Stimulated activated CD4-positive, alpha-beta T cell treated with anti-CD3 and anti-CD28 coated beads, TNF-alpha, amount 100 ng/mL, for 24 hours (primary cell): ENCODE measurements around the gene GRID1.

ENCODE experiments used
- DNase-seq, 3 experiments: peaks; one replicate each; pipeline ENCODE4 v3.0.0-alpha.2; 2020; ENCODE audit warnings: low read depth in 3 of 3

GRID1 gene

DNA sequence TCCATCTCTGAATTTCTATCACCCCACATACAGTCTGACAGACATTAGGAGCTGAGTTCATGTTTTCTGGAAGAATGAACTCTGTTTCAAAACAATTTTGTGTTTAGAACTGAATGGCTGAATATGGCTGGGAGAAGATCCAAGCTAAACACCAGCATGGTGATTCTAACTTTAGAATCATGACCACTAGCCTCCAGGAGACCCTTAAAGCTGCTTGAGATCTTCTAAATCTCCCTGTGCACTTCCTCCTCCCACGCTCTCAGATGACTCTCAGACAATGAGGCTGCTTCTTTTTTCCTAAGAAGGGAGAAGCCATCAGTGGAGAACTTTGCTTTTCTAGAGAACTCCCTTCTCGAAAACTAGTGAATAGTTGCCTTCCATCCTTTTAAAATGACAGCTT lies 711.2 kb downstream of the GRID1 start:
- DNase-seq, result no peak

DNA sequence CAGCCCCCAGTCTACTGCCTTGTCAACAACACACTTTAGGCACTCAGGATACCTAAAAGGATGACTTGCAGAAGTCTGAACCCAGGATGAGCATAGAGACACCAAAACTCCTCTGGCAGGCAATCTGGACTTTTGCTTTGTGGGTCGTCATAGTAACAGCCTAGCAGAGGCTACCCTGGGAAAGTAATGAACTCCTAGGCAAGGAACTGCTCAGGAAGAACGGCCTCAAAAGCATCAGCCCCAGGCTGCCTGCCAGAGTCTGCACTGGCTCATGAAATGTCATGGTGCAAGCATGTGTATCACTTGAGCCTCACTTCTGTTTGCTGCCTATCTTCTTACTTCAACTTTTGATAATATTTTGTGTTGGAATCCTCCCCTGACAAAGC lies 715.1 kb downstream of the GRID1 start:
- DNase-seq, result no peak

DNA sequence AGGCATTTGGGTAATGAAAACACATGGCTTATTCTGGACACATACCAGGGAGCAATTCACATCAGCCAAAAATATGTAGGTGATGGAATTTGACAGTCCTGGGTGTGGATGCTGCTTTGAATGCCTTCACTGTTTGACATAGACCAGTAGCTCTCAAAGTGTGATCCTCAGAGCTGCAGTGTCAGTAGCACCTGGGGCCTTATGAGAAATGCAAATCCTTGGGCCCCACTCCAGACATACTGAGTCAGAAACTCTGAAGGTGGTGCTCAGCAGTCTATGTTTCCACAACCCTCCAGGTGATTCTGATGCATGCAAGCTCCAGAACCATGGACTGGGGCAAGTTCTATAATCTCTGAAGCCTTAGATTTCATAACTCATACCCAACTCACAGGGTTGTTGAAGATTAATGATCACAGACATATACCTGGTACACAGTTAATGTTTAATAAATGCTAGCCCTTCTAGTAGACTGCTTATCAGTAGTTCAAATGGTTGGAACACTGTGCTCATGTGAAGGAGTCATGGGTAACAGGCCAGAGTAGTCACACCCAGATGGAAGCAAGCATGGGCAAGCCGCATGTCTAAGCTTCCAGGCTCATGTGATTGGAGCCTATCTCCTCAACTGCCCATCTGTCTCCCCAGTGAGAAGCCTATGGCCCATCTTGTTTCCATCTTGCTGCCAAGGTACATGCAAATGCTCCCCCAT lies 715.7 kb downstream of the GRID1 start:
- DNase-seq, result no peak

DNA sequence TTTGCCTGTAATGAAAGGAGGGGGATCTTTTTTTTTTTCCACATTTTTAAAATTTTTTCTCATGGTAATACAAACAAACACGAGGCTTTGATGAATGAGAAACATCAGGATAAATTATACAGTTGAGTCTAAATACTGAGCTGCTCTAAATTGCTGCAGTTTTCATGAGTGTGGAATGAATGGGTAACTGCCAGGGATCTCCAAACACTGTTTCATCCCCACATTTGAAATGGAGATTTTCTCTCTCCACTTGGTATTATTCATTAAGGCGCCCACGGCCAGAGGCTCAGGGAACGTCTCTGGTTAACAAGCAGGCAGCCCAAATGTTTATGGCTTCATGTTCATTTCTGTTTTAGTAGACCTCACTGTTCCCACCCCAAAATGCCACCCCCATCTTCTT lies 717.1 kb downstream of the GRID1 start:
- DNase-seq, result no peak

DNA sequence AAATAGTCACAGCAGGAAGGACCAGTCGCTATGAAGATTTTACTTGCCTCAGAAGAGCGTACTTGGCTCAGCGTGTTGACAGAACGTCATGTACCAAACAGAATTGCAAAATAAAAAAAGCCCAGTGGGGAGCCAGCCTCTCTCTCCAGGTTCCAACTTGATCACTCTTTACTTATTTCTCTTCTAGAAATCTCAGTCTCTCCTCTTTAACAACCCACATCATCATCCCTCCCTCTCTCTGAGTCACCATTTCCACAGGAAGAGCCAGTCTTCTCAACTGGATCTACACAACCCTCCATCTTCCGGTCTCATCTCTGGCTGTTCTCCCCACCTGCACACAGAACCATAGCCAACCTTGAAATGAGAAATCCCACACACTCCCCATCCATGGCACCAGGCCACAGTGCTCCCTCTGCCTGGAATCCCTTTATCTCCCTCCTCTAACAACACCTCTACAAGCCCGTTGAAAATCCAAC lies 718.3 kb downstream of the GRID1 start:
- no peak for DNase-seq

- no peak for DNase-seq
Observed at GRCh38 chr10:85647741-85648140, 718.9 kb downstream of the GRID1 start.

GRCh38 chr10:85645926-85646711 lies 720.5 kb downstream of the GRID1 start:
- DNase-seq, result no peak

DNA sequence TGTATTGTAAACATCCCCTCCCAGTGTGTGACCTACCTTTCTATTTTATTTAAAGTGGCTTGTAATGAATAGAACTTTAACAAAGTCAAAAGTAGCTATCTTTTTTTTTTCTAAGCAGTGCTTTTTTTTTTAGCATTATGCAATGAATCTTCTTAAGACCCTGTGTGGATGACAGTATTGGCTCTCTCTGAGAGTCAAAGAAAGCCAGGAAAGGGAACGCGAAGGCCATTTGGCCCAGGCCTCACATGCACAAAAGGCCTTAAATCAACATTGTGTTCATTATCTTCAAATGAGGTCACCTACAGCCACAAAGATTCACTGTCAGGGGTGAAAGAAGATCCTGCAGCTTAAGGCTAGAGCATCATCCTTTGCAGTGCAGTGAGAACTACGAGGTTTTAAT lies 721.5 kb downstream of the GRID1 start:
- DNase-seq, result no peak

GRCh38 chr10:85643845-85644525 lies 722.6 kb downstream of the GRID1 start:
- no peak for DNase-seq

GRCh38 chr10:85643171-85643844 lies 723.3 kb downstream of the GRID1 start:
- DNase-seq, result no peak

DNA sequence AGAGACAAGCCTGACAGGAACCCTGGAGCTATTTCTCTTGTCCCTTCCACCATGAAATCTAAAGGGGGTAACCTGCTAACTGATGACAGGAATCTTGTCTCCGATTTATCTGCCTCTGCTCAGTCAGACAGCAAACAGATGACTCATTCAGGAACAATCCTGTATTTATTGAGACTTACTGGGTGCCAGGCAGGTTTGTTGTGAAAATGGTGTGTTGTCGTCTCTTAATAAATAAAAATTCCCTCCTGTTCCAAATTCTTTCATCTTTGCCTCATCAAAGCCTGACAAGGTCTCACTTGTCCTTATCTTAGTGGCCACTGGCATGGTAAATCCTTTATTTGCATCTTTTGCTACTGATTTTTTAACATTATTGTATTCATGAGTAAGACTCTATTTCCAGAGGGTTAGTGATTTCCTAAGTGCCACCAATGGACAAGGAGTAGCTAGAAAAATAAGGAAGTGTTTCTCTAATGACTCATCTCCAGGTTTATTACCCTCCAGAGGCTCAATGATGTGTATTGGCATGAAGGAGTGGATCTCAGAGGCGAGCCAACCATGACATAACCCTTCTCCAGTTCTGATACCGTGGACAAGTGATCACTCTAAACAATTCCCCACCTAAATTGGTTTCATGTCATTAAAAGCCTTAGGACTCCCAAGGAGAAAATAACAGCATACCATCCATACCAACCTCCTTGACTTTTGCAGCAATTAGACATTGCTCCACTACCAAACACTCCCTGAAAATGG lies 724.0 kb downstream of the GRID1 start:
- DNase-seq, result no peak

GRCh38 chr10:85642082-85642420 lies 724.5 kb downstream of the GRID1 start:
- DNase-seq, result no peak

DNA sequence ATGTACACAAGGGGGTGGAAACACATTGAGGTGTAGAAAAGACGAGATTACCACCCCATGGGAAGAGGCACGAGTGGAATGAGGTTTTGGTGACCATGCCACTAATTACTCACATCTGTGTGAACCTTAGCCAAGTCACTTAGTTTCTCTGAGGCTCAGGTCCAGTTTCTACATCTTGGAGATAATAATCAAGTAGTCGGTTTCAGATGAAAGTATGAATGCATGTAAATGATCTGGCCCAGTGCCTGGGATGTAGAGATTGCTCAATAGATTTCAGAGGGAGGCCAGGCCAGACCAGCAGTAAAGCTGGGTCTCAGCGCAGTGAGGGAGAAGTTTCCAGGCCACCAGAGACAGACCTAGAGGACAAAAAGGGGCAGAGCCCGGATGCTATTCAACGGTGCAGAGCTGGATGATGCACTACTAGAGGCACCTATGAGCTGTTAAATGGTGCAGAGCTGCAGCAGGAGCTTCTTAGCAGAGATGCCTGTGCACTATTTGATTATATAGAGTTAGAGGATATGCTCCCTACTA lies 725.1 kb downstream of the GRID1 start:
- no peak for DNase-seq

- no peak for DNase-seq
Observed at GRCh38 chr10:85638797-85639196, 727.8 kb downstream of the GRID1 start.

DNA sequence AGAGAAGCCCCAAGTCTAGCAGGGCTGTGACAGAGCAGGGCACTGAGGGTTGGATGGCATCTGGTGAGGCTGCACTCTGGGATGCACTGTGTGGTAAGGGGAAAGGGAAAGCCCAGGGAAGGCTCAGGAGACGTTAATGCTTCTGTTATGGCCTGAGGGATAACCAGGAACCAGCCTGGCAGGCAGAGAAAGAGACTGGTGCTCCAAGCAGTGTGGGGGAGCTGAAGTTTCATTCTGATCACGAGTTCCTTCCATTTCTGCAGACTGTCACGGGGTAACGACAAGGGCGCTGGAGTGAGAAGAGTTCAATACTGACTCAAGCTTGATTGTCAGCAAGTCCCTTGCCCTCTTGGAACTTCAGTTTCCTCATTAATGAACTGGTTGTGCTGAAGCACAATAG lies 730.9 kb downstream of the GRID1 start:
- no peak for DNase-seq

GRCh38 chr10:85624511-85624910 lies 742.1 kb downstream of the GRID1 start:
- DNase-seq, result no peak

- DNase-seq, result no peak
Observed at GRCh38 chr10:85623758-85624157, 742.8 kb downstream of the GRID1 start.

DNA sequence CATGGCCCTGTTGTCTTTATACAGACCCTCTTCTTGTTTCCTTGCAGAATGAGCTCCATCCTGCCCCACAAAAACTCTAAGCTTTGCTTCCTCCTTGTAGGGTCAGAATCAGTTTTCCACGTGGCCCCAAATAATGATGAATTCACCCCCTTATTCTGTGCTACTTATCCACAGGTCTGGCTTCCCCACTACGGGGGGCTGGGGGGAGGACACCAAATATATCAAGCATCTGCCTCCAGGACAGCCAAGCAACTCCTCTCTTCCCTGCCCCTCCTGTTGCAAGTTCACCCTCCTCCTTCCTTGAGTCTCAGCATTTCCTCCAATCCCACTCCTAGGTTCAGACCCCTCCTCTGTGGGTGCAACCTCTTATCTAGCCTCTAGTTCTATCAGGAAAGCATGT lies 743.3 kb downstream of the GRID1 start:
- DNase-seq, result no peak

DNA sequence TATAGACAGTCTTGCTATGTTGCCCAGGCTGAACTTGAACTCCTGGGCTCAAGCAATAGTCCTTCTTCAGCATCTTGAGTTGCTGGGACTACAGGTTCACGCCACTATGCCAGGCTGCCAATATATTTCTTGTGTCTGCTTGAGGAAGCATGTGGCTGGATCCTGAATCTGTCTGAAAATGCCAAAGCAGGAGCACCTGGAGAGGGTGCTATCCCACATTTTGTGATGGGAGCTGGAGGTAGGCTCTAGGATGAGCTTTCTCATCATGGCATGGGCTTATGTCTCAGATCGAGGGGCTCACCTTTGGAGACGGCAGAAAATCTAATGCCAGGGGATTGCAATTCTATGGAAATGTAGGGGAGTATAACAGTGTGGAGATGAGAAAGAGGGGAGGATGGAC lies 744.2 kb downstream of the GRID1 start:
- DNase-seq, result no peak

DNA sequence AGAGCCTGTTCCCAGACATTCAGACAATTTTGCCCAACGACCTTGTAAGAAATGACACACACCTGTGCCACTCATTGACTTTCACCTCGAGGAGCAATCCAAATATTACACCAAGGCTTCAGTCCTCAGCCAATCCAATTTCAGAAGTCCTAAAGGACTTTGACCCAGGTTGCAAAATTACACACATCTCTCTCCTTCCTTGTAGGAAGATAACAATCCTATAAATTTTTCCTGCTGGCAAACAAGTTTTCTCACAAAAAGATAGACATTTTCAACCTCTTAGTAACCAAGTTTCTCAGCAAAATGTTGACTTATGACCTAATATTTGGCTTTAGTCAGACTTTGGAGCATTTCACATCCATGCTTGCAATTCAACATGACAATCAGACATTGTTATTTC lies 745.0 kb downstream of the GRID1 start:
- DNase-seq, result no peak

DNA sequence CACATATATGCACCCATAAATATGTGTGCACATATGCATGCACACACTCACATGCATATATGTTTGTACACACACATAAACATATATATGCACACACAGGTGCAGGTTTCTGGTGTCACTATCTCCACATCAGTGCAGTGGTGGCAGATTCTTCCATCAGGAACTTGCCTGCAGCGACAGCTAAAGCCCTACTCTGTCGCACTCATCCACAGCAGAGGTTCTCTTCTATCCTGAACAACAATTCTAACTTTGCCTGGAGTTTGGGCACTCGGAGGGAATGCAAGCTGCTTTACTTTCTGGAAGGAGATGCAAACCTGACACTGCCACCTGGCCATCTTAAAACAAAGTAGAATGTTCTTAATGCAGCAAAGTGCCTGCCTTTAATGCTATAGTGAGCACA lies 745.8 kb downstream of the GRID1 start:
- DNase-seq, result no peak
